HL-60 (cell line): ENCODE data around the gene ZBTB6.

Experiments
- CTCF ChIP-seq: IDR thresholded peaks from one replicate; pipeline ENCODE4 v1.5.1; 2011; ENCODE audit warnings: low read length, control low read depth, inconsistent platforms; ENCODE audit not compliant: insufficient read depth
- REST ChIP-seq: IDR thresholded peaks from 2 replicates; pipeline ENCODE4 v1.6.1; 2012; ENCODE audit warnings: low read depth; ENCODE audit not compliant: insufficient replicate concordance

- no peak for TF ChIP-seq CTCF
- no peak for TF ChIP-seq REST
These were observed 37.9 kb upstream of the ZBTB6 start for GRCh38 chr9:122951056-122951455.
